Kidney epithelial cell (primary cell): ENCODE measurements around the gene TMEM69. TPM values are rescaled to one million over a fixed set of nuclear protein-coding genes. Genes with fewer than 3 reads are reported as not detected.
"Not testable (repeated sequence)": the region's sequence is repeated elsewhere in the genome, so short reads cannot be mapped to it uniquely, and the experiment has no call there.

Experiments
- DNase-seq: peaks from one replicate; pipeline ENCODE4 v3.0.0-alpha.2; 2010; ENCODE audit warnings: low read depth
- H3K27me3 ChIP-seq: 2 replicates; pipeline ENCODE4 v1.6.0; 2011; ENCODE audit warnings: low read length; ENCODE audit not compliant: control insufficient read depth, insufficient read depth
- H3K36me3 ChIP-seq: 2 replicates; pipeline ENCODE4 v1.5.1; 2011; ENCODE audit warnings: low read length; ENCODE audit not compliant: control insufficient read depth, insufficient read depth
- H3K4me3 ChIP-seq: 2 replicates; pipeline ENCODE4 v1.5.1; 2011; ENCODE audit warnings: low read depth, mild to moderate bottlenecking, control low read depth, low read length
- CTCF ChIP-seq: IDR thresholded peaks from 2 replicates; pipeline ENCODE4 v1.5.1; 2011; ENCODE audit warnings: mild to moderate bottlenecking, moderate library complexity, low read length, control low read depth, inconsistent platforms; ENCODE audit not compliant: insufficient read depth, poor library complexity, severe bottlenecking
- total RNA-seq: library from RNA; depleted of rRNA; stranded (reverse); fragments of >200 nt; gene quantifications from 2 replicates; pipeline ENCODE4 v1.2.3, GENCODE V29; 2015

TMEM69 gene
- total RNA-seq, 1 donor from 2014 or later = 48.0 TPM

DNA sequence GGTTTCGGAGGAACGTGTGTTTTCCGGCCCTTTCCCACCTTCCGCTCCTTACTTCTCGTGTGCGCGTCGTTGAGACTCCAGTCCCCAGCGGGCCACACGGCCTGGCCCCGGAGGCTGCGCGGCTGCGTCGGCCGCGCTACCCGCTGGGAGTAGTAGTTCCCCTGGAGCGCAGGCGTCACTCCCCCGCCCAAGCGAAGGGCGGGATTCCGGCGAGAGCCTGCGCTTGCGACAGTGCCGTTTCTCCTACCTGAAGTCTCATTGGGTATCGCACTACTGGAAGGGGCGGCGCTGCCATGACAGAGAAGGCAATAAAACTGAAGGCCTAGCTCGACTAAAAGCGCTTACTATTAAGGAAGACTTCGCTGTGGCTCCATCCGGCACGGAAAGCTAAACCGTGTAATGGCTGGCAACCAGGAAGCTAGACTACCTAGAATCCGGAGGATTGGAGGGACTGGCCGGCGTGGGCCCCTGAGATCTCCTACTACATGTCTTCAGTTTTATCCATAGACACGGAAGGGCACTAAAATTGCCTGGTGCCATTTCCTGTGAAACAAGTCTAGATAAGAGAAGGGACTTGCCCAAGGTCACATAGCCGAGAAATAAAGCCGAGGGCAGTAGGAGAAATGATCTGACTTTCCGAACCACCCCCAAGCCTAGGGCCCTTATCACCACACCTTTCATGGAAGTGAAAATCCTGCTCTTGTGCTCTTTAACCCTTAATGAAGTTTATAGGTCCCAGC is 797 bp upstream of the TMEM69 start:
- peak; percentile 94 for DNase-seq
- TF ChIP-seq CTCF = no peak
- Histone ChIP-seq H3K27me3 (no peaks in the 10 kb centered on the region), H3K36me3 (no peaks in the 10 kb centered on the region), H3K4me3 (peak overlapping the region; percentile 97)

- DNase-seq = not testable (repeated sequence)
Measured at GRCh38 chr1:45693811-45694210, 5.8 kb downstream of the TMEM69 start.

DNA sequence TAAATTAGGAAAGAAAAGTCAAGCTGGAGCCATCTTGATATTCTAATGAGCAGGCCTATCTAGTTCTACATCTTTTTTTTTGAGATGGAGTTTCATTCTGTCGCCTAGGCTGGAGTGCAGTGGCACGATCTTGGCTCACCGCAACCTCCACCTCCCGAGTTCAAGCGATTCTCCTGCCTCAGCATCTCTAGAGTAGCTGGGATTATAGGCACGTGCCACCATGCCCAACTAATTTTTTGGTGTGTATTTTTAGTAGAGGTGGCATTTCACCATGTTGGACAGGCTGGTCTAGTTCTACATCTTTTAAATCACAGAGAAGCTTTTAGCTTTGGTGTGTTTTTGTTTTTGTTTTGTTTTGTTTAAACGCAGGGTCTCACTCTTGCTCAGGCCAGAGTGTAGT is 6.8 kb downstream of the TMEM69 start:
- TF ChIP-seq CTCF = no peak
- Histone ChIP-seq H3K36me3 (no peaks in the 10 kb centered on the region), H3K27me3 (no peaks in the 10 kb centered on the region), H3K4me3 (no peak overlapping the region)
- DNase-seq = no peak

More at GRCh38 chr1:45693811-45694210, 5.8 kb downstream of the TMEM69 start:
- not testable (repeated sequence) for H3K27me3 ChIP-seq, H3K4me3 ChIP-seq, H3K36me3 ChIP-seq

GRCh38 chr1:45704637-45705036 is 16.7 kb downstream of the TMEM69 start:
- DNase-seq = no peak
- Histone ChIP-seq H3K4me3 (no peak overlapping the region), H3K36me3 (no peaks in the 10 kb centered on the region), H3K27me3 (no peaks in the 10 kb centered on the region)
- TF ChIP-seq CTCF = no peak

GRCh38 chr1:45713711-45714110 is 25.7 kb downstream of the TMEM69 start:
- Histone ChIP-seq H3K27me3 (no peaks in the 10 kb centered on the region), H3K36me3 (no peaks in the 10 kb centered on the region), H3K4me3 (no peak overlapping the region)
- no peak for TF ChIP-seq CTCF
- DNase-seq = no peak

- TF ChIP-seq CTCF = no peak
- Histone ChIP-seq H3K27me3 (no peaks in the 10 kb centered on the region), H3K4me3 (no peak overlapping the region), H3K36me3 (no peaks in the 10 kb centered on the region)
- no peak for DNase-seq
Measured at GRCh38 chr1:45716700-45717099, 28.7 kb downstream of the TMEM69 start.

DNA sequence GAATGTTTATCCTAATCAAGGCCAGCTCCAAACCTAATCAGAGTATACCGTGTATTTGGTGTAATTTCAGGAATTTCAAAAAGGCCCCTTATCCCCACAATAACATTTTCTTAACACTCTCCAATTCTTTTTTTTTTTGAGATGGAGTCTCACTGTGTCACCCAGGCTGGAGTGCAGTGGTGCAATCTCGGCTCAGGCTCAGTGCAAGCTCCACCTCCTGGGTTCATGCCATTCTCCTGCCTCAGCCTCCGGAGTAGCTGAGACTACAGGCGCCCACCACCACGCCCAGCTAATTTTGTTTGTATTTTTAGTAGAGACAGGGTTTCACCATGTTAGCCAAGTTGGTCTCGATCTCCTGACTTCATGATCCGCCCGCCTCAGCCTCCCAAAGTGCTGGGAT is 29.4 kb downstream of the TMEM69 start:
- not testable (repeated sequence) for H3K27me3 ChIP-seq, DNase-seq, H3K4me3 ChIP-seq, H3K36me3 ChIP-seq
